COR-L47 (cell line): ENCODE results near the gene LMX1A.
A peak's percentile ranks its signal among the peaks of the same experiment; 100 is the strongest.

Source experiments
- DNase-seq: peaks from one replicate; lab custom pipeline; 2025; lab: John Stamatoyannopoulos, UW

Gene LMX1A

GRCh38 chr1:165265196-165265838 lies 91.2 kb downstream of the LMX1A start:
- DNase-seq: no peak

- no peak for DNase-seq
These were observed 96.6 kb downstream of the LMX1A start for GRCh38 chr1:165259706-165260428.

GRCh38 chr1:165259236-165259635 lies 97.3 kb downstream of the LMX1A start:
- DNase-seq: no peak

GRCh38 chr1:165257969-165258459 lies 98.5 kb downstream of the LMX1A start:
- DNase-seq: peak; percentile 88

- no peak for DNase-seq
These were observed 101.5 kb downstream of the LMX1A start for GRCh38 chr1:165254896-165255625.

- no peak for DNase-seq
These were observed 102.1 kb downstream of the LMX1A start for GRCh38 chr1:165254376-165254775.

GRCh38 chr1:165253818-165254254 lies 102.7 kb downstream of the LMX1A start:
- DNase-seq: no peak

GRCh38 chr1:165248969-165249571 lies 107.4 kb downstream of the LMX1A start:
- DNase-seq: no peak

GRCh38 chr1:165241952-165242351 lies 114.6 kb downstream of the LMX1A start:
- DNase-seq: no peak

- no peak for DNase-seq
These were observed 115.2 kb downstream of the LMX1A start for GRCh38 chr1:165241321-165241720.

GRCh38 chr1:165240492-165240891 lies 116.0 kb downstream of the LMX1A start:
- DNase-seq: no peak

GRCh38 chr1:165239873-165240272 lies 116.6 kb downstream of the LMX1A start:
- DNase-seq: no peak

- peak; percentile 88 for DNase-seq
These were observed 120.7 kb downstream of the LMX1A start for GRCh38 chr1:165235777-165236291.

GRCh38 chr1:165235155-165235776 lies 121.2 kb downstream of the LMX1A start:
- peak; percentile 49 for DNase-seq

- DNase-seq: no peak
These were observed 122.4 kb downstream of the LMX1A start for GRCh38 chr1:165234149-165234548.

GRCh38 chr1:165228676-165229075 lies 127.8 kb downstream of the LMX1A start:
- no peak for DNase-seq

- no peak for DNase-seq
These were observed 128.3 kb downstream of the LMX1A start for GRCh38 chr1:165228111-165228655.

- no peak for DNase-seq
These were observed 130.2 kb downstream of the LMX1A start for GRCh38 chr1:165226326-165226725.

- no peak for DNase-seq
These were observed 130.9 kb downstream of the LMX1A start for GRCh38 chr1:165225650-165226049.

GRCh38 chr1:165225062-165225461 lies 131.5 kb downstream of the LMX1A start:
- DNase-seq: no peak

- no peak for DNase-seq
These were observed 132.0 kb downstream of the LMX1A start for GRCh38 chr1:165224504-165224903.
